ENCODE data around the gene CCNA2.

The CCNA2 gene

GRCh38 chr4:121792966-121793365, 30.7 kb downstream of the CCNA2 start:
- Histone ChIP-seq H3K18ac (ENCODE audit: low read length) (no peak overlapping the region), H3K27ac (ENCODE audit: low read depth, low read length) (no peak overlapping the region), H3K4me1 (ENCODE audit: control insufficient read depth in 1 of 2, insufficient read depth in 2 of 2, low read length in 2 of 2) (no peaks in the 10 kb centered on the region), H3K9ac (ENCODE audit: low read length) (no peak overlapping the region), H2BK5ac (ENCODE audit: low read depth, low read length, poor library complexity) (no peak overlapping the region), H4K8ac (ENCODE audit: low read depth, low read length) (no peak overlapping the region), H3K79me1 (ENCODE audit: low read length) (no peaks in the 10 kb centered on the region), H2BK120ac (ENCODE audit: insufficient read depth, low read length, poor library complexity) (no peak overlapping the region), H4K91ac (ENCODE audit: low read depth, low read length) (no peak overlapping the region), H3K14ac (ENCODE audit: low read length) (no peak overlapping the region), H3K9me3 (ENCODE audit: insufficient read depth, low read depth, low read length) (no peaks in the 10 kb centered on the region), H3K36me3 (ENCODE audit: control insufficient read depth in 1 of 2, insufficient read depth in 2 of 2, low read length in 2 of 2) (no peaks in the 10 kb centered on the region), H3K79me2 (ENCODE audit: control insufficient read depth, insufficient read depth, low read length, poor library complexity) (no peaks in the 10 kb centered on the region), H2AFZ (ENCODE audit: insufficient read depth, low read length, poor library complexity) (no peak overlapping the region), H4K12ac (ENCODE audit: low read depth, low read length) (no peak overlapping the region), H2AK5ac (ENCODE audit: low read length) (no peak overlapping the region), H2BK12ac (ENCODE audit: low read length) (no peak overlapping the region), H3K4ac (ENCODE audit: low read depth, low read length) (no peak overlapping the region), H3K4me3 (ENCODE audit: low read depth, low read length) (no peak overlapping the region), H3K23ac (ENCODE audit: low read length) (no peak overlapping the region), H3K27me3 (ENCODE audit: insufficient read depth, low read length) (no peaks in the 10 kb centered on the region), H3K4me2 (ENCODE audit: low read length) (no peak overlapping the region)
- no peak for DNase-seq
- WGBS (ENCODE audit: extremely low coverage, insufficient coverage, insufficient read length), result no CpG with 5 or more reads among the region's 2 CpGs

DNA sequence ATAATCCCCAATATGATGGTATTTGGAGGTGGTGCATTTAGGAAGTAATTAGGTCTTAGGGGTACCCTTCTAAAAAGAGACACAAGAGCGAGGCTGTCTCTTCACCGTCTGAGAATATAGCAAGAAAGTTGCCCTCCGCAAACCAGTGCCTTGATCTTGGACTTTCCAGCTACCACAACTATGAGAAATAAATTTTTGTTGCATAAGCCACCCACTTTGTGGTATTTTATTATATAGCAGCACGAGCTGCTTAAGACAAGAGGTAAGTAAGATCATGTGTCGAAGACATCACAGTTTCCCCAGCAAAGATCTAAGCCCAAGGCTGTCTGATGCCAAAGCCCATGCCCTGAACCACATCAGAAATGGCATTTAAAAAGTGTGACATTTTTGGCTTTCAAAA, 32.2 kb downstream of the CCNA2 start:
- no peak overlapping the region for H3K14ac ChIP-seq (ENCODE audit: low read length)
- H4K12ac ChIP-seq (ENCODE audit: low read depth, low read length), result no peak overlapping the region
- H3K4me1 ChIP-seq (ENCODE audit: control insufficient read depth in 1 of 2, insufficient read depth in 2 of 2, low read length in 2 of 2), result no peaks in the 10 kb centered on the region
- no peak overlapping the region for H3K23ac ChIP-seq (ENCODE audit: low read length)
- H3K9me3 ChIP-seq (ENCODE audit: insufficient read depth, low read depth, low read length), result no peaks in the 10 kb centered on the region
- no peak overlapping the region for H3K18ac ChIP-seq (ENCODE audit: low read length)
- H3K4me3 ChIP-seq (ENCODE audit: low read depth, low read length), result no peak overlapping the region
- no peak overlapping the region for H3K4me2 ChIP-seq (ENCODE audit: low read length)
- no peak overlapping the region for H3K9ac ChIP-seq (ENCODE audit: low read length)
- H3K79me2 ChIP-seq (ENCODE audit: control insufficient read depth, insufficient read depth, low read length, poor library complexity), result no peaks in the 10 kb centered on the region
- H3K27ac ChIP-seq (ENCODE audit: low read depth, low read length), result no peak overlapping the region
- H3K27me3 ChIP-seq (ENCODE audit: insufficient read depth, low read length), result no peaks in the 10 kb centered on the region
- H2BK120ac ChIP-seq (ENCODE audit: insufficient read depth, low read length, poor library complexity), result no peak overlapping the region
- H2BK5ac ChIP-seq (ENCODE audit: low read depth, low read length, poor library complexity), result no peak overlapping the region
- no peaks in the 10 kb centered on the region for H3K36me3 ChIP-seq (ENCODE audit: control insufficient read depth in 1 of 2, insufficient read depth in 2 of 2, low read length in 2 of 2)
- no peak overlapping the region for H2BK12ac ChIP-seq (ENCODE audit: low read length)
- H4K91ac ChIP-seq (ENCODE audit: low read depth, low read length), result no peak overlapping the region
- no peak for DNase-seq
- WGBS (ENCODE audit: extremely low coverage, insufficient coverage, insufficient read length), result no CpG with 5 or more reads among the region's 5 CpGs
- H3K4ac ChIP-seq (ENCODE audit: low read depth, low read length), result no peak overlapping the region
- H3K79me1 ChIP-seq (ENCODE audit: low read length), result no peaks in the 10 kb centered on the region
- H2AK5ac ChIP-seq (ENCODE audit: low read length), result no peak overlapping the region
- H2AFZ ChIP-seq (ENCODE audit: insufficient read depth, low read length, poor library complexity), result no peak overlapping the region
- H4K8ac ChIP-seq (ENCODE audit: low read depth, low read length), result no peak overlapping the region

DNA sequence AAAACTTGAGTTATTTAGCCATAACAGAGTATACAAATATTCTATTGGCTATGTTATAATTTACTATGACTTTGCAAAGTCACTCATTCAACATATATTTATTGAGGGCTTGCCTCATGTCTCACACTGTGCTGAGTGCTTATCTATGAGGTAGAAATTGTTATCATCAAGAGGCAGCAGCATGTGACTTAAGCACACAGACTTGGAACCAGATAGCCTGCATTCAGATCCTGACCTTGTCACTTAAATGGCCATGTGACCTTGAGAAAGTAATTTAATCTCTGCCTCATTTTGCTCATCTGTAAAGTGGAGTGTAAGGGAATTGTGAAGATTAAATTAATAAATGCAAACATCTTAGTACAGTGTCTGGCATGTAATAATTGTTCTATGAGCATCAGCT, 32.7 kb downstream of the CCNA2 start:
- Histone ChIP-seq H4K91ac (ENCODE audit: low read depth, low read length) (no peak overlapping the region), H3K14ac (ENCODE audit: low read length) (no peak overlapping the region), H3K4me3 (ENCODE audit: low read depth, low read length) (no peak overlapping the region), H3K27me3 (ENCODE audit: insufficient read depth, low read length) (no peaks in the 10 kb centered on the region), H3K79me1 (ENCODE audit: low read length) (no peaks in the 10 kb centered on the region), H3K4ac (ENCODE audit: low read depth, low read length) (no peak overlapping the region), H3K18ac (ENCODE audit: low read length) (no peak overlapping the region), H2BK5ac (ENCODE audit: low read depth, low read length, poor library complexity) (no peak overlapping the region), H4K12ac (ENCODE audit: low read depth, low read length) (no peak overlapping the region), H2BK120ac (ENCODE audit: insufficient read depth, low read length, poor library complexity) (no peak overlapping the region), H2BK12ac (ENCODE audit: low read length) (no peak overlapping the region), H3K9me3 (ENCODE audit: insufficient read depth, low read depth, low read length) (no peaks in the 10 kb centered on the region), H3K27ac (ENCODE audit: low read depth, low read length) (no peak overlapping the region), H3K4me1 (ENCODE audit: control insufficient read depth in 1 of 2, insufficient read depth in 2 of 2, low read length in 2 of 2) (no peaks in the 10 kb centered on the region), H3K4me2 (ENCODE audit: low read length) (no peak overlapping the region), H3K9ac (ENCODE audit: low read length) (no peak overlapping the region), H3K23ac (ENCODE audit: low read length) (no peak overlapping the region), H3K36me3 (ENCODE audit: control insufficient read depth in 1 of 2, insufficient read depth in 2 of 2, low read length in 2 of 2) (no peaks in the 10 kb centered on the region), H2AK5ac (ENCODE audit: low read length) (no peak overlapping the region), H2AFZ (ENCODE audit: insufficient read depth, low read length, poor library complexity) (no peak overlapping the region), H3K79me2 (ENCODE audit: control insufficient read depth, insufficient read depth, low read length, poor library complexity) (no peaks in the 10 kb centered on the region), H4K8ac (ENCODE audit: low read depth, low read length) (no peak overlapping the region)
- DNase-seq, result no peak

DNA sequence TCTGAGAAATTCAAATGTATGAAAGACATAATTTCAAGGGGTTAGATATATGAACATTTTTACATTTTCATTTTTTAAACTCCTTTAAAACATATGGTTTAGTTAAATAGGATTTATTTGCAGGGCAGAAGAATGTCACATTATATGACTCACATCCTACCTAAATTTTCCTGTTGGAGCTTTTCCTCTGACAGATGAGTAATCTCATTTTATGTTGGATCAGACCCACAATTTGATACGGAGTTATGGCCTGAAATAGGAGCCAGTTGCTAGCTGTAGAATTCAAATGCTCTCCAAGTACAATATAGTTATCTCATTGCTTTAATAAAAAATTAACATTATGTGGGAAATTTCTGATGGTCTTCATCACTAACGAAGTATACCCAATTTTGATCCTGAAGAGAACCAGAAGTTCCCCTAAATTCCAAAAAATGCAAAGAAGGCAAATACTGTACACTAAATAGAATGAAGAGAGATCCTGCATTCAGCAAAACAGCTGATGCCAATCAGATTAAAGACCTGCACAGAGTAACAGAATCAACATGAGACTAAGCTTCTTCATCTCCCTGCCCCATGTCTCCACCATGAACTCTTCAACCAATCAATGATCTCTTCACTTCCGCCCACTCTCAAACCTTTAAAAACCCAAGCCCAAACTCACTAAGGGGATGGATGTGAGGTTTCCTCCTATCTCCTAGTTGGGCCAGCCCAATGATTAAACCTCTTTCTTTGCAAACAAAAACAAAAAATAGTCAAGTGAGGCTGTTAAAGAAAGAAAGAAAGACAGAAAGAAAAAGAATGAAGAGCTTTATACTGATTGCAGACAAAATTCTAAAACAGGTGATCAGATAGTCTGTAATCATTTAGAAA, 33.5 kb downstream of the CCNA2 start:
- H3K4me2 ChIP-seq (ENCODE audit: low read length), result no peak overlapping the region
- H3K79me1 ChIP-seq (ENCODE audit: low read length), result no peaks in the 10 kb centered on the region
- no peak overlapping the region for H4K91ac ChIP-seq (ENCODE audit: low read depth, low read length)
- no peaks in the 10 kb centered on the region for H3K79me2 ChIP-seq (ENCODE audit: control insufficient read depth, insufficient read depth, low read length, poor library complexity)
- H3K14ac ChIP-seq (ENCODE audit: low read length), result no peak overlapping the region
- H3K27ac ChIP-seq (ENCODE audit: low read depth, low read length), result no peak overlapping the region
- no peak overlapping the region for H3K4me3 ChIP-seq (ENCODE audit: low read depth, low read length)
- H3K9me3 ChIP-seq (ENCODE audit: insufficient read depth, low read depth, low read length), result no peaks in the 10 kb centered on the region
- H3K9ac ChIP-seq (ENCODE audit: low read length), result no peak overlapping the region
- no peaks in the 10 kb centered on the region for H3K4me1 ChIP-seq (ENCODE audit: control insufficient read depth in 1 of 2, insufficient read depth in 2 of 2, low read length in 2 of 2)
- H3K27me3 ChIP-seq (ENCODE audit: insufficient read depth, low read length), result no peaks in the 10 kb centered on the region
- WGBS (ENCODE audit: extremely low coverage, insufficient coverage, insufficient read length), result 100% methylated on average over 1 of the region's 3 CpGs
- no peak overlapping the region for H3K18ac ChIP-seq (ENCODE audit: low read length)
- no peak overlapping the region for H2AFZ ChIP-seq (ENCODE audit: insufficient read depth, low read length, poor library complexity)
- no peak overlapping the region for H2BK12ac ChIP-seq (ENCODE audit: low read length)
- H2BK5ac ChIP-seq (ENCODE audit: low read depth, low read length, poor library complexity), result no peak overlapping the region
- H2BK120ac ChIP-seq (ENCODE audit: insufficient read depth, low read length, poor library complexity), result no peak overlapping the region
- no peak overlapping the region for H3K4ac ChIP-seq (ENCODE audit: low read depth, low read length)
- no peak overlapping the region for H4K12ac ChIP-seq (ENCODE audit: low read depth, low read length)
- no peak for DNase-seq
- no peak overlapping the region for H3K23ac ChIP-seq (ENCODE audit: low read length)
- H3K36me3 ChIP-seq (ENCODE audit: control insufficient read depth in 1 of 2, insufficient read depth in 2 of 2, low read length in 2 of 2), result no peaks in the 10 kb centered on the region
- no peak overlapping the region for H4K8ac ChIP-seq (ENCODE audit: low read depth, low read length)
- no peak overlapping the region for H2AK5ac ChIP-seq (ENCODE audit: low read length)

Data from trophoblast cell (in vitro differentiated cells and primary cell).